ENCODE data around the gene ABCC3.

DNA sequence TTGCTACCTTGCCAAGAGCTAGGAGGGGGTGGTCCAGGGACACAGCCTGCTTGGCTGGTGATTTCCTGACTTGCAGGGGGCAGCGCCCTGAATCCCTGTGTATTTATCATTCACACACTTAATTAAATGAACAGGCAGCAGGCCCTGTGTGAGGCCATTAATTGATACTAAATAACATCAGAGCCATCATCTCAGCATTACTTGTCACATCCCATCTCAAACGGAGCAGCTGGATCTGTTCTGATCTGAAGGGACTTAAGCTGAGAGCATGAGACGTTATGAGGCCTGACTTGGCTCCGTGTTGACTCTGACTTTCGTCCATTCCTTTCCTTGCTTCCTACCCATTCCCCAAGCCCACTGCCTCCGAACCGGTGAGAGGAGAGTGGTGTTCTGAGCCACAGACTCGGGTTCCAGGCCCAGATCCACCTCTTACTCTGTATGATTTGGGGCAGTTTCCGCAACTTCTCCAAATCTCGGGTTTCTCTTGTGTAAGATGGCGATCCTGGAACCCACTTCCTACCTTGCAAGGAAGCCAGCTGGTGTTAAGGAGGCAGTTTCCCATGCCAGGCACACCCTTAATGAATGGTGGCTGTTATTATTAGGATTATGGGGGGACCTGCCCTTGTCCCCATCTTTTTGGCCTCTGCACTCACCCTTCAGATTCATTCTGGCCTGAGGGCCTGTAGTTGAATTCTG, 40.4 kb upstream of the ABCC3 start:
- no peak for TF ChIP-seq CTCF (IDR thresholded peaks at IDR 0.05)
- no peak for TF ChIP-seq POLR2A (IDR thresholded peaks at IDR 0.05)

All from lower leg skin (tissue), 3 donors.